K562 (cell line): ENCODE data around the gene CPNE1.

Experiments used
- CTCF ChIP-seq, 3 experiments: IDR thresholded peaks in 2 of 3; conservative IDR thresholded peaks in 1 of 3; 2 replicates each; pipeline ENCODE4 v1.5.1; 2011 to 2012; ENCODE audit warnings: low read length in 3 of 3, mild to moderate bottlenecking in 3 of 3, control low read depth in 2 of 3, improper control_type of control experiment in 1 of 3, inconsistent platforms in 1 of 3, low read depth in 1 of 3, mixed read lengths in 1 of 3, moderate library complexity in 1 of 3; ENCODE audit not compliant: insufficient read depth in 2 of 3
- MTA3 ChIP-seq: fragments of 450-650 bp; formaldehyde crosslinking; IDR thresholded peaks from 2 replicates; pipeline ENCODE4 v1.6.1; 2017; ENCODE audit warnings: mild to moderate bottlenecking, borderline replicate concordance
- U2AF1 ChIP-seq: fragments of 200-400 bp; formaldehyde crosslinking; optimal IDR thresholded peaks from 2 replicates; pipeline ENCODE3; 2017; ENCODE audit warnings: mild to moderate bottlenecking, low read depth, low read length, moderate library complexity

GRCh38 chr20:35595456-35595855 lies 69.2 kb downstream of the CPNE1 start:
- no peak for TF ChIP-seq CTCF (IDR thresholded peaks at IDR 0.05 in 2 of 3, conservative IDR thresholded peaks at IDR 0.05 in 1 of 3; ENCODE audit: insufficient read depth in 2 of 3, low read depth in 1 of 3, low read length in 3 of 3)
- no peak for TF ChIP-seq MTA3
- no peak for TF ChIP-seq U2AF1
